KG1 (cell line): ENCODE results near the gene ZNF211.

Experiments
- DNase-seq: peaks from one replicate; lab custom pipeline; 2025; lab: John Stamatoyannopoulos, UW

Gene ZNF211

GRCh38 chr19:57656346-57656745 lies 23.4 kb downstream of the ZNF211 start:
- DNase-seq, result no peak

- DNase-seq, result no peak
Measured at GRCh38 chr19:57664269-57665127, 31.5 kb downstream of the ZNF211 start.

GRCh38 chr19:57665261-57665806 lies 32.4 kb downstream of the ZNF211 start:
- DNase-seq, result no peak

GRCh38 chr19:57667228-57667627 lies 34.3 kb downstream of the ZNF211 start:
- no peak for DNase-seq

- no peak for DNase-seq
Measured at GRCh38 chr19:57668635-57669034, 35.7 kb downstream of the ZNF211 start, which contains the start of gene ZSCAN4. Gene ZSCAN4, plus strand, starts transcription at chr19:57668935. Its CDS starts 7,211 bp downstream, at chr19:57676146.

- no peak for DNase-seq
Measured at GRCh38 chr19:57671124-57671895, 38.3 kb downstream of the ZNF211 start.

- no peak for DNase-seq
Measured at GRCh38 chr19:57672466-57672865, 39.5 kb downstream of the ZNF211 start.

- no peak for DNase-seq
Measured at GRCh38 chr19:57675881-57676280, 42.9 kb downstream of the ZNF211 start.

- no peak for DNase-seq
Measured at GRCh38 chr19:57682226-57682766, 49.3 kb downstream of the ZNF211 start.

GRCh38 chr19:57686727-57687126 lies 53.8 kb downstream of the ZNF211 start:
- DNase-seq, result no peak

- no peak for DNase-seq
Measured at GRCh38 chr19:57687363-57688010, 54.5 kb downstream of the ZNF211 start.

GRCh38 chr19:57688011-57688763 lies 55.2 kb downstream of the ZNF211 start:
- no peak for DNase-seq

- no peak for DNase-seq
Measured at GRCh38 chr19:57689750-57690149, 56.8 kb downstream of the ZNF211 start.
